LoVo (cell line): Measurements from ENCODE around the gene PGAM5.

ENCODE experiments used
- DNase-seq: peaks from one replicate; pipeline ENCODE4 v3.0.0-alpha.2; 2016; ENCODE audit warnings: low spot score

The PGAM5 gene

GRCh38 chr12:132723015-132723763 is 12.5 kb downstream of the PGAM5 start:
- DNase-seq = no peak

- DNase-seq = no peak
Measured at GRCh38 chr12:132723764-132724140, 13.1 kb downstream of the PGAM5 start.

- DNase-seq = no peak
Measured at GRCh38 chr12:132724506-132725241, 14.0 kb downstream of the PGAM5 start.

GRCh38 chr12:132726386-132726785 is 15.7 kb downstream of the PGAM5 start:
- DNase-seq = no peak

GRCh38 chr12:132727091-132727794 is 16.6 kb downstream of the PGAM5 start:
- no peak for DNase-seq

- no peak for DNase-seq
Measured at GRCh38 chr12:132728502-132728901, 17.9 kb downstream of the PGAM5 start.

GRCh38 chr12:132729541-132730320 is 19.1 kb downstream of the PGAM5 start:
- no peak for DNase-seq

GRCh38 chr12:132730353-132730752 is 19.7 kb downstream of the PGAM5 start:
- DNase-seq = no peak

- no peak for DNase-seq
Measured at GRCh38 chr12:132731574-132731973, 20.9 kb downstream of the PGAM5 start.

GRCh38 chr12:132734206-132734605 is 23.6 kb downstream of the PGAM5 start:
- DNase-seq = no peak

- DNase-seq = no peak
Measured at GRCh38 chr12:132735496-132735895, 24.9 kb downstream of the PGAM5 start.

GRCh38 chr12:132736378-132736777 is 25.7 kb downstream of the PGAM5 start:
- no peak for DNase-seq

GRCh38 chr12:132736913-132737312 is 26.3 kb downstream of the PGAM5 start:
- no peak for DNase-seq

GRCh38 chr12:132739600-132740312 is 29.1 kb downstream of the PGAM5 start:
- DNase-seq = no peak

GRCh38 chr12:132740313-132740646 is 29.6 kb downstream of the PGAM5 start:
- no peak for DNase-seq

GRCh38 chr12:132740652-132741051 is 30.0 kb downstream of the PGAM5 start:
- DNase-seq = no peak

- DNase-seq = no peak
Measured at GRCh38 chr12:132741620-132742019, 31.0 kb downstream of the PGAM5 start.

GRCh38 chr12:132743831-132744230 is 33.2 kb downstream of the PGAM5 start:
- DNase-seq = no peak

- no peak for DNase-seq
Measured at GRCh38 chr12:132746613-132747012, 36.0 kb downstream of the PGAM5 start.

GRCh38 chr12:132747395-132747794 is 36.8 kb downstream of the PGAM5 start:
- DNase-seq = no peak

GRCh38 chr12:132747896-132748295 is 37.3 kb downstream of the PGAM5 start:
- DNase-seq = no peak

- no peak for DNase-seq
Measured at GRCh38 chr12:132748319-132748718, 37.7 kb downstream of the PGAM5 start.
